GM19035 (cell line): ENCODE measurements around the gene COL3A1.

Source experiments
- ATAC-seq: cut with Tn5 transposase; IDR thresholded peaks from one replicate; pipeline ENCODE4 v1.9.1; 2021; ENCODE audit not compliant: unreplicated experiment

Gene COL3A1

DNA sequence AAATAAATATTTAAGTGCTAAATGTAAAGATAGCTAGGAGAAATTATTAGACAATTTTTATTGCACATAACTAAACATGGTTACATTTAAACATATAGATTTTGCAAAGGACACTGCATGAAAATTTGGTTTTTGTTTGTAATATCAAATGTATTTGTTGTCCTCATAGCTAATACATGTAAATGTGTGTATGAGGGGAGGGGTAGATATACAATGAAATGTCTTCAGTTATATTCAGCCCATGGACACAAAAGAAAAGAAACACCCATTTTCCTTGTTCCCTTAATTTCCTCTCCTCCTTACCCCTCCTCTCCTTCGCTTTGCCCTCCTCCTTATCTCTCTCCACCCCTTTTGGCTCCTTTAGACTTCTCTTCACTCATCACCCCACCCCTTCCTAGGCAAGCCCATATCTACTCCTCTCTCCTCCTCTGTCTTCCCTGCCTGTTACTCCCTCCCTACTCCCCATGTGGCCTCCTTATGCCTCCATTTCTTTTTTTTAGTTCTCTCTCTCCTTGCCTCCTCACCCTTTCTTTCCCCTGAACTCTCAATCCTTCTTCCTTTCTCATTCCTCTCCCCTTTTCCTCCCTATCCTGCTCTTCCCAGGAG, 1.4 kb downstream of the COL3A1 start:
- no peak for ATAC-seq

DNA sequence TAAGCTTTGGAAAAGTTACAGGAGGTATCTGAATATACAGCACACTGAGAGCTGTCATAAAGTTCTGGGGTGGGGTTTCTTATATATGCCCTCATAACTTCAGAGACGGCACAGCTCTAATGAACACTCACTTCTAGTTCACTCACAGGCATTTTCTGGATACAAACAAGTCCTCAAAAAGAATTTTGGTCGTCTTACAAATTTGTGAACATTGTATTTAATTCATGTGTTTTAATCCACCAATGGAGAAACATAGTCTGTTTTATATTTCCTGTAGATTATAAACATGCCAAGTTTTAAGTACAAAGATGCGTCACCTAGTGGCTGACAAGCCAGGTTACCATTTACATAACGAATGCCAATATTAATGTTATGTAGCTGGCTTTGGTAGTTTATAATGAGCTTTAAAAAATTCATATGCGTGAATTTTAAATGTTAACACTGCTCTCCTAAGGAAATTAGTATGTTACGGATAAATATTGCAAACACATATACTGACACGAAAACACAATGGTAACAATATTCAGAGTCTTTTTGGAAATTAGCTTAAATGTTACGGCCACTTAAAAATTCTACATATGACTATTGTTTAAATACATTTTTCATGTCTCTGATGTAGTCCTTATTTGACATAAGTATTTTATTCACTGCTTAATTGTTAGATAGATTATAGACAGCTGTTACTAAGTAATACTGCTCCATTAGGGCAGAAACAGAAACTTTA, 2.5 kb downstream of the COL3A1 start:
- no peak for ATAC-seq

DNA sequence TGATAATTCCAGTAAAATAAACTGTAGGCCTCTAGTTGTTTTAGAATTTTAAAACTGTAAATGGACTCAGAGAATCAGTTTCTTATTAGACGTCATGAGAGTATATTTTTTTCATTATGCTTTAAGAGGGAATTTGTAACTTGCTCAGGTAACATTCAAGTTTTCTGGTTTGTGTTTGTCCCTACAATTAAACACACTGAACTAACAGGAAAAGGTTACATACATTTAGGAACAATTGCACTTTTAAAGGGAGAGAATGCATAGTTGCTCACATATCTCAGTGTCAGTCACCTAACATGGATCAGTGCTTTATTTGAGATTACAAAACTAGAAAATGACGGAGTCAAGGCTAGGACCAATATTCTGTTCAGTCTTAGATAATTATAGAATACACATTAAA, 3.1 kb downstream of the COL3A1 start:
- ATAC-seq = no peak

DNA sequence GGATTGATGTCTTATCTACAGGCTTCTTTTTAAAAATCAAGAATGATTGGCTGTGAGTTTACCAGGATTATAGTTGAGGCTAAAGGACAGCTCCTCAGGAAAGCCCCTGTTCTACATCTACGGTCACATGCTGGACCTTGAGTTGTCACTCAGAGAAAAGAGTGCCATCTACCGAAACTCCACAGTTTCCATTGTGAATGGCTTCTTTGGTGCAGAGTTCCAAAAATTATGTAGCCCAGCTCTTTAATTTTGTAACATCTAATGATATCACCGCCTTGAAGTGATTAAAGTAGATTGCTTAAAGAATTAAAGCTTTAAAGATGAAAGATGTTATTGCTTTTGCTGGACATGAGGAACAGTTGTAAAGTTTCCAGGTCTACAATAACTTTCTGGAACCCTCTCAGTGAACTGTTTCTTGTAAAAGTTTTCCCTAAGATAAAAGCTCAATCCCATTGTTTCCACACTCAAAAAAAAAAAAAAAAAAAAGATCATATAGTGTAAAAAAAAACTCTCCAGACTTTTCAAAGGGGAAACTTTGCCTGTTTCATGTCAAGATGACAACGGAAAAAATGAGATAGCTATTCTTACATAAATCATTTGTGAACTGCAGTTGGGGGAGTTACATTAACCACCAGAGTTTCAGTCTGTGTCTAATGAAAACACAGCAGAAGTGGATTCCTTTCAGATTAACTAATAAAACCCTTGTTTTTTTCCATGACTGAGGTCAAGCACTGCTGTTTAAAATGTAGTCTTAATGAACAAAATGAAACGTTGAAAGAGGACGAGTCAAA, 4.3 kb downstream of the COL3A1 start:
- ATAC-seq = peak; percentile 85

DNA sequence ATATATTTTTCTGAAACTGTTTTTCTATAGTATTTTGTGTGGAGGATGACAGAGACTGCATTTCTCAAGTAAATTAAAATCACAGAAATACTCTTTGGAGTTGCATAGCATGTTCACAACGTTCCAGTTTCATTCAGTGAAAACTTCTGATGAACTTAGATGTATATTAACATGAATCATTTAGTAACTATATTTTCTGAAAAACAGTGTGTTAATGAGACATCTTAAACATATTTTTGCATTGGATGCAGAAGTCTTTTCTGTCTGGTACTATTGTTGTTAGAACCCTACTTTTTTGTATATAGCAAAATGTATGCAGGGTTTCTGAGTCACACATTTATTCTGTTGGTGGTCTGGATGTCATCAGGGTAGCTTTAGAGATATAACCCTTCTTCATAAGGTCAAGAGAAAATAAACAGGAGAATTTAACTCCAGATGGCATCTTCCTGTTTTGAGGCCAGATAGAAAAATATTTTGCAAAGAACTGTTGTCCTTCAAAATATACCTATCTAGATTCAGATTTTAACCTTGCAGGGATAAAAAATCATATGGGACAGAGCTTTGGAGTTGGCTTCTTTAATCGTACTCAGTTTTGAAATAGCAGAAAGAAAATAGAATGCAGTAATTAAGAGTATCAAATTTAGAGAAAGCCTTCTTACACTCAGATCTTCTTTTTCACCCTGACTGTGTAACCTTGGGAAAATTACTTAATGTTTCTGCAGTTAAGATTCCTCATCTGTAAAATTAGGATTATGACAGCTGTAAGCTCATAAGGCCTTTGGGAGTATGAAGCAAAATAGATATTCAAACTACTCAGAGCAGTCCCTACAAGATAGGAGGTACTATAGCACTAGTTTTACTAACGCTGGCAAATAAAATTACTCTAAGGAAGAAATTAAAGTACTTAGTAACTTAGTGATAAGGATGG, 5.3 kb downstream of the COL3A1 start:
- peak; percentile 11 for ATAC-seq

GRCh38 chr2:188983427-188984064, 9.4 kb downstream of the COL3A1 start:
- ATAC-seq = no peak

DNA sequence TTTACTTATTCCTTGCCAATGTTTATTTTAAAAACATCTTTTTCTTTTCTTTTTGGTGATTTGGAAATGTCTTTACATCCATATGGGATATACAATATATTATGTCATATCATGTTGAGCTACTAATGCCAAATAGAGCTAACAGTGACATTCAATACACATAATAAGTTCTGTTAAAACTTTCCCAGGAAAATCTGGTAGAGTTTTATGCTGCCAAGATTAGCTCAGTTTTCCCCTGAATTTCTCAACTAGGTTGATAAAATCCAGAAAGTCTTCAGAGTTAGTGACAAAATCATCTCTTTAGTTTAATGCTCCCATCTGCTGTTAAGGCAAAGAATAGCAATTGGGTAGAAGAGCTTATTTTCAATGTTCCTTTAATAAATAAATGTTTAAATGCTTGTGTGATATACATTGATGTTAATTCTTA, 9.9 kb downstream of the COL3A1 start:
- ATAC-seq = no peak

GRCh38 chr2:188984680-188985079, 10.5 kb downstream of the COL3A1 start:
- ATAC-seq = no peak

DNA sequence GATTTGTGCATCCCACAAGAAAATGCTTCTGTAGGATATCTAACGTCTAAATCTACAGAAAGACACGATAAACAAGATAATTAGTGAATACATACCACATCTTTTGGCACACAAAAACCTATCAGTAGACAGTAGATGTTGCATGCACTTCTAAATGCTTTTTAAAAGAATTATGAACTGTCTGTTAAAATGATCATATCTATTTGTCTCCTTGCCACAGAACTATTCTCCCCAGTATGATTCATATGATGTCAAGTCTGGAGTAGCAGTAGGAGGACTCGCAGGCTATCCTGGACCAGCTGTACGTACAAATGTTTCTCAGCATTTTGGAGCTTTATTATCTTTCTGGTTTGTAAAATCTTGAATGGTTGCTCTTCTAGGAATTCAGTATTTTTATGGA, 12.7 kb downstream of the COL3A1 start:
- ATAC-seq = no peak

DNA sequence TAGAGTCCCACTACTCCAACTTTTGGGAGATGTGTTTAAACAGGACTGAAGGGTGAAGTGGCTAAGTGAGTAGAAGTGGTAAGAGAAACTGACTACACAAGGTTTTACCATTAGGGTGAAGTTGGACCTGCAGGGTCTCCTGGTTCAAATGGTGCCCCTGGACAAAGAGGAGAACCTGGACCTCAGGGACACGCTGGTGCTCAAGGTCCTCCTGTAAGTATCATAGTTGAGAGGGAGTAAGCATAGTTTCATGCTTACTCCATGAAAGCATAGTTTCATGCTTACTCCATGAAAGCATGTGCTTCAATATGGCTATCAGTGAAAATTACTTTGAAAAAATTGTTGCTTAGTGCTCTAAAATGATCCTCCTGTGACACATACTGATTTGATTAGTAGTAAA, 19.1 kb downstream of the COL3A1 start:
- no peak for ATAC-seq

- no peak for ATAC-seq
These were observed 23.1 kb downstream of the COL3A1 start for GRCh38 chr2:188997263-188997662.

DNA sequence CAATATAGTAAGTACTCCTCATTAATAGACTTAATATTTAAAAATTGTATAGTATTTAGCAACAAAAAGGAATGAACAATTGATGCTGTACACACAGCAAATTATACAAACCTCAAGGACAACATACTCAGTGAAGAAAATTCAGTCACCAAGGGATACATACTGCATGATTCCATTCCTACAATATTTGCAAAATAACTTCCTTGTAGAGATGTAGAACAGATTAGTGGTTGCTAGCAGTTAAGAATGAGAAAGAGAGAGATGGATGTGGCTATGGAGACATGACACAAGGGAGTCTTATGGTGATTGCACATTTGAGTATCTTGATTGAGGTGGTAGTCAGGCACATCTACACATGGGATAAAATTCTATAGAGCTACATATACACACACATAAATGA, 26.0 kb downstream of the COL3A1 start:
- no peak for ATAC-seq

GRCh38 chr2:189002079-189002478, 27.9 kb downstream of the COL3A1 start:
- no peak for ATAC-seq

DNA sequence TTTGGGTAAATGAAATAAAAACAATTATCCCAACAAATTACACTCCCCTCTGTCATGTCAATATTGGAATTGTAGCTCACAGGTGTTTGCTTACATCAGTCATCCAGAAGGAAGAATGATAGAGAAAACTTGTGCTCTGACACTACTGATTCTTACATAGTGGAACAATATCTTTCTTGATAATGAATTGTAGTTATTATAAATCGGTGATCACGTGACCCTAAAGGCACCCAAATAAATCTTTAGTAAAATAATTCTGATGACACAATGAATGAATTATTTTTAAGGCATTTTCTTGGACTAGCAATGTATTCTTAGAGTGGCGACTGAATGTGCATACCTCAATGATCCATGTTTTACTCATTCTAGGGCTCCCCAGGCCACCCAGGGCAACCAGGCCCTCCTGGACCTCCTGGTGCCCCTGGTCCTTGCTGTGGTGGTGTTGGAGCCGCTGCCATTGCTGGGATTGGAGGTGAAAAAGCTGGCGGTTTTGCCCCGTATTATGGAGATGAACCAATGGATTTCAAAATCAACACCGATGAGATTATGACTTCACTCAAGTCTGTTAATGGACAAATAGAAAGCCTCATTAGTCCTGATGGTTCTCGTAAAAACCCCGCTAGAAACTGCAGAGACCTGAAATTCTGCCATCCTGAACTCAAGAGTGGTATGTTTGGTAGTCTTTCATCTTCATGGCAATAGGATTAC, 34.5 kb downstream of the COL3A1 start:
- no peak for ATAC-seq

DNA sequence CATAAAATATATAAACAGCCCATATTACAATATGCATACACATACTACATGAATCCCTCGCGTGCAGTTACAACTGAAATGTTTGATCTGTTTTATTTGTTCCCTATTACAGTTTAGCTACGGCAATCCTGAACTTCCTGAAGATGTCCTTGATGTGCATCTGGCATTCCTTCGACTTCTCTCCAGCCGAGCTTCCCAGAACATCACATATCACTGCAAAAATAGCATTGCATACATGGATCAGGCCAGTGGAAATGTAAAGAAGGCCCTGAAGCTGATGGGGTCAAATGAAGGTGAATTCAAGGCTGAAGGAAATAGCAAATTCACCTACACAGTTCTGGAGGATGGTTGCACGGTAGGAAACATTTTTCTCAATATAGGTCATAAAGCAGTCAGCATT, 36.4 kb downstream of the COL3A1 start:
- ATAC-seq = no peak

DNA sequence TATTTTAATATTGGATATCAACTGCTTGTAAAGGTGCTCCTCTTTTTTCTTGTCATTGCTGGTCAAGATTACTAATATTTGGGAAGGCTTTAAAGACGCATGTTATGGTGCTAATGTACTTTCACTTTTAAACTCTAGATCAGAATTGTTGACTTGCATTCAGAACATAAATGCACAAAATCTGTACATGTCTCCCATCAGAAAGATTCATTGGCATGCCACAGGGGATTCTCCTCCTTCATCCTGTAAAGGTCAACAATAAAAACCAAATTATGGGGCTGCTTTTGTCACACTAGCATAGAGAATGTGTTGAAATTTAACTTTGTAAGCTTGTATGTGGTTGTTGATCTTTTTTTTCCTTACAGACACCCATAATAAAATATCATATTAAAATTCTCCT, 38.2 kb downstream of the COL3A1 start:
- ATAC-seq = no peak

DNA sequence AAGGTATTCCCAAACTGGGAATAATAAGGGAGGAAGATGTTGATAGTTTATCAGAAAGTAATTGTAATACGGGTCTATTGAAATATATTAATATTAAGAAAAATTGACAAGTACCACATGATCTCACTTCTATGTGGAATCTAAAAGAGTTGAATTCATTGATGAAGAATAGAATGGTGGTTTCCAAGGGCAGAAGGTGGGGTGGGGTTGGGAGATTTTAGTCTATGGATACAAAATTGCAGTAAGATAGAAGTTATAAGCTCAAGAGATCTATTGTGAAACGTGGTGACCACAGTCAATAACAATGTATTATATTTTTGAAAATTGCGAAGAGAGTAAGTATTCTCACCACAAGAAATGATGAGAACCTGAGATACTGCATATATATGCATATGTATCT, 38.9 kb downstream of the COL3A1 start:
- ATAC-seq = no peak

DNA sequence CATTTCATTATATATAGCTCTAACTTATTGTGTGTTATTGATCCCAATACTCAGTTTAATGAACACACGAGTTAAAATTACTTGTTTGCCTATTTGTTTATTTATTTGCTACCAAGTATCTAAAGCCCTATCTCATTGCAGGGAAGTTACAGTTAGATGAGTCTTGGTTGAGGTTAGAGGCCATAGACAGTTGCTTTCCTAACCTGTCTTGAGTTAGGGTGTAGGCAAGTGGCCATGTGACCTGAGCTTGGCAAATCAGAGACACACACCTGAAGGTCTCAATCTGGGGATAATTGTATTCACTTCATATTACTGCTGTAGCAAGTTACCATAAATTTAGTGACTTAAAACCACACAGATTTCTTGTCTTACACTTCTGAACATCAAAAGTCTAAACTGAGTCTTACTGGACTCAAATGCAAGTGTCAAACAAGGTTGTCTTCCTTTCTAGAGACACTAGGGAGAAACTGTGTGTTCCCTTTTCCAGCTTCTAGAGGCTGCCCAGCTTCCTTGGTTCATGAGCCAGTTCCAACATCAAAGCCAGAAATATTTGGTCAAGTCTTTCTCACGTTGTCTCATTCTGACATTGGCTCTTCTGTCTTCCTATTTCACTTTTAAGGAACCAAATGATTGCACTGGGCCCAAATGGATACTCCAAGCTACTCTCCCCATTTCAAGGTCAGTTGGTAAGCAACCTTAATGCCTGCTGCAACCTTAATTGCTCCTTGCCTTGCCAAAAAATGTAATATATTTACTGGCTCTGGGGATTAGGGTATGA, 39.7 kb downstream of the COL3A1 start:
- ATAC-seq = no peak

DNA sequence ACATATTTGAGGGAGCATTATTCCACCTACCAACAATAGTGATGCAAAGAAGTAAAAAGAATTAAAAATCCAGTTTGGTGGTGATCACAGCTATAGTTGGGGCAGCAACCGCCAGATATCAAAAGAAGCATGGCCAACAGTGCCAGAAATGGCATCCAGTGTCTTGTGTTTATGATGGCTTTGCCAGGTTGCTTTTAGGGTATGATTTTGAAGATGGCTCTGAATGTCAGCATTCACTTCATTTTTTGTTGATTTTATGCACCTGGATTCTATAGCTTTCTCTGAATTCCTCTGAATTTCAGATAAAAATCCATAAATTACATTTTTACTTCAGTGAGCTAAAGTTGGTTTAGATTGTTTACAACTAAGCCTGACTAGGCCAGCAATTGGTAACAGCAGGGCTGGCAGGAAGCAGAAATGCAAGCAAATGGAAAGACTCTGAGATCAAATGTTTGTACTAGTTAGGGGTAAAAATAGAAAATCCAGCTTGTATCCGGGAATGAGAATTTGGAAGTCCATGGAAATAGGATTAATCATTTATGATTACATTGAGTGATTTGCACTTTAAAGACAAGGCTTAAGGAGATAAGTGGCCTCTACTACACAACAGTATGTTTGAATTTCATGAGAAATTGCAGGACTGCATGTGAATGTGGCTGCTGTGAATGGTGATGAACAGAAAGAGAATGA, 40.4 kb downstream of the COL3A1 start:
- no peak for ATAC-seq
